Adrenal gland (tissue), 12 donors: Measurements from ENCODE around the gene FKBP2. TPM values are rescaled to one million over a fixed set of nuclear protein-coding genes. Genes with fewer than 3 reads are reported as not detected.

Source experiments
- DNase-seq, 7 donors: peaks; one replicate each; pipeline ENCODE4 v3.0.0-alpha.2; 2019 to 2020
- H3K27ac ChIP-seq, 5 donors: fragments of 200-600 bp; sonication (generic) in 4 of 5; 1 replicate in 3 of 5; 2 replicates in 2 of 5; pipeline versions ENCODE4 v1.5.1 to v1.8.0; 2016 to 2020; ENCODE audit warnings: mild to moderate bottlenecking in 1 of 5
- H3K27me3 ChIP-seq: fragments of 200-600 bp; 2 replicates; pipeline ENCODE4 v1.8.0; 2021
- H3K36me3 ChIP-seq, 2 donors: fragments of 200-600 bp; replicated peaks in 1 of 2; 1 replicate in 1 of 2; 2 replicates in 1 of 2; pipeline versions ENCODE4 v1.5.1 to v1.8.0; 2018 to 2022
- H3K4me1 ChIP-seq, 2 donors: fragments of 200-600 bp; replicated peaks in 1 of 2; 1 replicate in 1 of 2; 2 replicates in 1 of 2; pipeline versions ENCODE4 v1.5.1 to v1.8.0; 2018 to 2021
- H3K4me3 ChIP-seq, 4 donors: fragments of 200-600 bp; sonication (generic) in 3 of 4; one replicate each; pipeline ENCODE4 v1.5.1; 2016 to 2018
- H3K9me3 ChIP-seq, 3 donors: fragments of 200-600 bp; sonication (generic) in 1 of 3; replicated peaks in 1 of 3; 1 replicate in 2 of 3; 2 replicates in 1 of 3; pipeline versions ENCODE4 v1.5.1 to v1.8.0; 2016 to 2021
- POLR2A ChIP-seq, 2 donors: fragments of 450-650 bp; IDR thresholded peaks; one replicate each; pipeline ENCODE4 v1.6.1; 2017; ENCODE audit warnings: antibody characterized with exemption in 2 of 2, mild to moderate bottlenecking in 2 of 2, moderate library complexity in 1 of 2
- WGBS, 4 donors: extraction: QIAGEN DNeasy Blood & Tissue Kit in 2 of 4; methylation state at CpG; one replicate each; pipeline versions ENCODE4 v1.1.5 to v1.1.7; 2013 to 2017; 5-methylcytosine and 5-hydroxymethylcytosine counted together
- intact Hi-C, 2 donors: fragments of 100-400 bp; cut with DNase I; formaldehyde crosslinking; loops; one replicate each; pipeline versions ENCODE4 v1.14.1 to v1.15.0; 2022 to 2023
- polyA plus RNA-seq, 3 donors: library from polyadenylated mRNA; stranded (reverse); fragments of 200-250 nt in 2 of 3; fragments of 350-450 nt in 1 of 3; fragmentation: Illumina TruSeq in 1 of 3; extraction: RNeasy Lipid Tissue Mini Kit (QIAGEN cat#74804) in 1 of 3; gene quantifications; one replicate each; pipeline ENCODE4 v1.2.3, GENCODE V29; 2013 to 2014
- total RNA-seq, 9 donors: library from RNA; depleted of rRNA in 4 of 9; stranded (reverse); fragments of >200 nt in 4 of 9; fragments of 120-200 nt in 1 of 9; fragmentation: NEBNext Ultra II Directional in 1 of 9; extraction: Animal tissue kit (Norgen Biotek cat#: 25700) in 1 of 9; gene quantifications; one replicate each; pipeline versions ENCODE4 v1.1.0 to v1.2.4, GENCODE V29; 2013 to 2023
- TF ChIP-seq, protein P1 (sequence below), 6 experiments: fragments of 450-650 bp in 4 of 6; fragments of 200-600 bp in 2 of 6; sonication (generic) in 1 of 6; IDR thresholded peaks; 1 replicate in 5 of 6; 2 replicates in 1 of 6; pipeline versions ENCODE4 v1.5.1 to v1.8.0; 2016 to 2021; ENCODE audit warnings: antibody characterized with exemption in 6 of 6, mild to moderate bottlenecking in 2 of 6, moderate library complexity in 1 of 6
- donor health status: healthy with polysubstance abuse.
- donor health status: Bipolar disorder and iron deficiency.
- donor health status: DM: yes; HTN: yes; CAD: no.
- donor health status: DM: no; HTN: no; CAD: no.
- donor health status: DM: no; HTN: no; CAD: no.
- donor health status: DM: yes; HTN: yes; CAD: no.

FKBP2 gene
- total and polyA plus RNA-seq, 12 donors: 76.1 to 812 (median 106) TPM

DNA sequence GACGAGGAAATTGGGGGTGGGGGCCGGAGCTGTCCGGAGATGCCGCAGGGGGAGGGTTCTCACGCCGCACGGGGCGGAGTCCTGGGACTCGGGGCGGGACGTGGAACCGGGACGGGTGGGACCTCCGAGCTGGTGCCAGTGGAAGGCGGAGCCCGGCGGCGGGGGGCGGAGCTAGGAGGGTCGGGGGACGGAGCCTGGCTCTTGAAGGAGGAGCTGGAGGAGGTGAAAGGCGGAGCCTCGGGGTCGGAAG is 271 bp downstream of the FKBP2 start:
- H3K9me3 ChIP-seq: no peaks in the 10 kb centered on the region
- H3K36me3 ChIP-seq: peaks cover 0 to 31% of the 10 kb centered on the region in 2 donors
- H3K27ac ChIP-seq: peak overlapping the region; percentile 80 to 99 (median 97)
- H3K27me3 ChIP-seq: no peaks in the 10 kb centered on the region
- WGBS, 4 donors: 0 to 1% (median 1%) methylated on average over 20 to 24 of the region's 24 CpGs; no CpG with 5 or more reads in 1 of the 4 donors
- TF ChIP-seq POLR2A (IDR thresholded peaks at IDR 0.05): no peak
- intact Hi-C loops: no loop called here
- peak; percentile 100 for DNase-seq
- peaks cover 32 to 43% of the 10 kb centered on the region in 2 donors for H3K4me1 ChIP-seq
- H3K4me3 ChIP-seq: peak overlapping the region in 3 of 4 donors; percentile 22 to 99 (median 71)

DNA sequence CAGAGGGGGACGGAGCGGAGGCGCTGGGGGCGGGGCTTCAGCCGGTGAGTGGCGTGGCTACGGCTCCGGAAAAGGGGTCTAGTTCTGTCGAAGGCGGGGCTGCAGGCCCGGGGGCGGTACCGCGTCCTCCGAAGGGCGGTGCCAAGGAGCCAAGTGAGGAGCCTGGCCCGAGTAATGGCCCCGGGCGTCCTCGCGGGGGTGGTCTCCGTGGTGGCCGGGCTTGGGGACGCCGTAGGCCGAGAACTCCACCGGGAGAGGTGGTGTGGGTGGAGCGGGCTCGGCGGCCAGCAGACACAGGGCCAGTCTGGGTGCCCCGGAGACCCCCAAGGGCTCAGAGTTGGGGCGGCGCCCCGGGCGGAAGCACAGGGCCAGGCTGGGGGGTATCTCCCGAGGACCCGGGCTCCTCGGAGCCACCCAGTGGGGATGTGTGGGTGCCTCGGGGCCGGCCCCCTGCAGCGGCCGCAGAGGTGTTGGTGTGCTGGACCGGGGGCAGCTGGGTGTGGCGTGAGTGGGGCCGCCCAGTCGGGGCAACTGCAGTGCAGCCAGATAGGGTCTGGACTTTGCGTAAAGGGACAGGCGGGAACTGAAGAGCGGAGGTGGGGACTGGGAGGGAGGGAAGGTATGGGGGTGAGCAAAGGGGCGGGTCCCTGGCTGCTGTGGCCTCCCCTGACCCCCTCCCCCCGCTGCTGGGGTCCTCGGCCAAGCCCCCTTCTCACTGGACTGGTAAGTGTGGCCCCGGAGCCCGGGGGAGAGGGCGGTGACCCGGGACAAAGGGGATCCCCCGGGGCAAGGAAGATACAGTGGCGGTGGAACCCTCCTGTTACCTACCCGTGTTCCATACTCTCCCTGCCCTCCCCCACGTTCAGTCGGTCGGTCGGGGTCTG is 838 bp downstream of the FKBP2 start:
- Histone ChIP-seq H3K4me1 (peaks cover 32 to 44% of the 10 kb centered on the region in 2 donors), H3K27me3 (no peaks in the 10 kb centered on the region), H3K9me3 (no peaks in the 10 kb centered on the region), H3K36me3 (peaks cover 0 to 31% of the 10 kb centered on the region in 2 donors), H3K4me3 (peak overlapping the region; percentile 38 to 99 (median 91)), H3K27ac (peak overlapping the region; percentile 63 to 99 (median 97))
- intact Hi-C loops: no loop called here
- peak in 6 of 7 donors; percentile 53 to 74 (median 67) for DNase-seq
- TF ChIP-seq POLR2A (IDR thresholded peaks at IDR 0.05): peak in 1 of 2 donors; percentile 5
- TF ChIP-seq, protein P1, sequence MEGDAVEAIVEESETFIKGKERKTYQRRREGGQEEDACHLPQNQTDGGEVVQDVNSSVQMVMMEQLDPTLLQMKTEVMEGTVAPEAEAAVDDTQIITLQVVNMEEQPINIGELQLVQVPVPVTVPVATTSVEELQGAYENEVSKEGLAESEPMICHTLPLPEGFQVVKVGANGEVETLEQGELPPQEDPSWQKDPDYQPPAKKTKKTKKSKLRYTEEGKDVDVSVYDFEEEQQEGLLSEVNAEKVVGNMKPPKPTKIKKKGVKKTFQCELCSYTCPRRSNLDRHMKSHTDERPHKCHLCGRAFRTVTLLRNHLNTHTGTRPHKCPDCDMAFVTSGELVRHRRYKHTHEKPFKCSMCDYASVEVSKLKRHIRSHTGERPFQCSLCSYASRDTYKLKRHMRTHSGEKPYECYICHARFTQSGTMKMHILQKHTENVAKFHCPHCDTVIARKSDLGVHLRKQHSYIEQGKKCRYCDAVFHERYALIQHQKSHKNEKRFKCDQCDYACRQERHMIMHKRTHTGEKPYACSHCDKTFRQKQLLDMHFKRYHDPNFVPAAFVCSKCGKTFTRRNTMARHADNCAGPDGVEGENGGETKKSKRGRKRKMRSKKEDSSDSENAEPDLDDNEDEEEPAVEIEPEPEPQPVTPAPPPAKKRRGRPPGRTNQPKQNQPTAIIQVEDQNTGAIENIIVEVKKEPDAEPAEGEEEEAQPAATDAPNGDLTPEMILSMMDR (IDR thresholded peaks at IDR 0.05): peak in 1 of 6 experiments; percentile 6
- 0 to 1% (median 1%) methylated on average over 3 to 63 of the region's 63 CpGs for WGBS, 4 donors

GRCh38 chr11:64243236-64243854 is 2.5 kb downstream of the FKBP2 start:
- H3K27ac ChIP-seq: no peak overlapping the region
- intact Hi-C loops: no loop called here
- H3K36me3 ChIP-seq: peaks cover 0 to 18% of the 10 kb centered on the region in 2 donors
- peaks cover 35 to 51% of the 10 kb centered on the region in 2 donors for H3K4me1 ChIP-seq
- H3K4me3 ChIP-seq: no peak overlapping the region
- no peaks in the 10 kb centered on the region for H3K27me3 ChIP-seq
- 72 to 90% (median 79%) methylated on average over 6 to 8 of the region's 8 CpGs for WGBS, 4 donors
- no peaks in the 10 kb centered on the region for H3K9me3 ChIP-seq
- TF ChIP-seq POLR2A (IDR thresholded peaks at IDR 0.05): no peak
- TF ChIP-seq, protein P1 (IDR thresholded peaks at IDR 0.05): no peak
- DNase-seq: peak in 1 of 7 donors; percentile 25

- no peaks in the 10 kb centered on the region for H3K27me3 ChIP-seq
- no peak for TF ChIP-seq POLR2A (IDR thresholded peaks at IDR 0.05)
- TF ChIP-seq, protein P1 (IDR thresholded peaks at IDR 0.05): no peak
- H3K27ac ChIP-seq: no peak overlapping the region
- WGBS, 4 donors: 48 to 61% (median 52%) methylated on average over 5 of the region's 5 CpGs
- intact Hi-C loops: no loop called here
- H3K9me3 ChIP-seq: no peaks in the 10 kb centered on the region
- no peak for DNase-seq
- no peak overlapping the region for H3K4me3 ChIP-seq
- peaks cover 35 to 51% of the 10 kb centered on the region in 2 donors for H3K4me1 ChIP-seq
- peaks cover 0 to 12% of the 10 kb centered on the region in 2 donors for H3K36me3 ChIP-seq
Observed at GRCh38 chr11:64244107-64244506, 3.2 kb downstream of the FKBP2 start.
